Embryonic facial prominence (tissue), 1 donor: Measurements from ENCODE around the gene PRRT3.
A peak's percentile ranks its signal among the peaks of the same experiment; 100 is the strongest.
"Not testable (repeated sequence)": the region's sequence is repeated elsewhere in the genome, so short reads cannot be mapped to it uniquely, and the experiment has no call there.

Source experiments
- DNase-seq: peaks from one replicate; pipeline ENCODE4 v3.0.0-alpha.2; 2016; ENCODE audit errors: extremely low spot score

Gene PRRT3

GRCh38 chr3:9918261-9919038 is 33.8 kb downstream of the PRRT3 start:
- no peak for DNase-seq

GRCh38 chr3:9917820-9918219 is 34.4 kb downstream of the PRRT3 start:
- no peak for DNase-seq

- DNase-seq, result peak; percentile 48
These were observed 35.2 kb downstream of the PRRT3 start, which contains the start of gene IL17RC for GRCh38 chr3:9916734-9917680. Gene IL17RC, plus strand, starts transcription at chr3:9917098. Its CDS starts 218 bp downstream, at chr3:9917316.

- no peak for DNase-seq
These were observed 35.9 kb downstream of the PRRT3 start for GRCh38 chr3:9916346-9916733.

- DNase-seq, result no peak
These were observed 36.7 kb downstream of the PRRT3 start for GRCh38 chr3:9915254-9916141.

- DNase-seq, result no peak
These were observed 37.5 kb downstream of the PRRT3 start for GRCh38 chr3:9914559-9915253.

GRCh38 chr3:9914011-9914410 is 38.2 kb downstream of the PRRT3 start:
- DNase-seq, result no peak

- DNase-seq, result no peak
These were observed 38.6 kb downstream of the PRRT3 start for GRCh38 chr3:9913601-9914000.

- DNase-seq, result no peak
These were observed 39.8 kb downstream of the PRRT3 start for GRCh38 chr3:9912294-9912935.

GRCh38 chr3:9911863-9912262 is 40.3 kb downstream of the PRRT3 start:
- DNase-seq, result no peak

- DNase-seq, result no peak
These were observed 42.8 kb downstream of the PRRT3 start for GRCh38 chr3:9909221-9910013.

- DNase-seq, result no peak
These were observed 43.9 kb downstream of the PRRT3 start for GRCh38 chr3:9908286-9908685.

- DNase-seq, result no peak
These were observed 45.7 kb downstream of the PRRT3 start for GRCh38 chr3:9906480-9906879.

GRCh38 chr3:9903904-9904303 is 48.3 kb downstream of the PRRT3 start:
- no peak for DNase-seq

GRCh38 chr3:9903238-9903624 is 49.0 kb downstream of the PRRT3 start:
- DNase-seq, result no peak

- no peak for DNase-seq
These were observed 49.6 kb downstream of the PRRT3 start, which contains the start of gene IL17RE for GRCh38 chr3:9902372-9903237. Gene IL17RE, plus strand, starts transcription at chr3:9902848. Its CDS starts 85 bp downstream, at chr3:9902933.

- no peak for DNase-seq
These were observed 50.2 kb downstream of the PRRT3 start for GRCh38 chr3:9901967-9902366.

- not testable (repeated sequence) for DNase-seq
These were observed 51.2 kb downstream of the PRRT3 start for GRCh38 chr3:9900965-9901415.
